ENCODE results near the gene ZBTB48.

The ZBTB48 gene

GRCh38 chr1:6614019-6614928, 34.5 kb downstream of the ZBTB48 start:
- no peak for DNase-seq

- DNase-seq = no peak
These were observed 35.4 kb downstream of the ZBTB48 start for GRCh38 chr1:6614929-6615785.

GRCh38 chr1:6619045-6619444, 39.3 kb downstream of the ZBTB48 start:
- DNase-seq = no peak

- no peak for DNase-seq
These were observed 41.9 kb downstream of the ZBTB48 start for GRCh38 chr1:6621429-6622391.

GRCh38 chr1:6622396-6623152, 42.8 kb downstream of the ZBTB48 start:
- no peak for DNase-seq

GRCh38 chr1:6623269-6623965, 43.6 kb downstream of the ZBTB48 start:
- no peak for DNase-seq

GRCh38 chr1:6624710-6625583, 45.2 kb downstream of the ZBTB48 start, which contains the start of gene THAP3:
TSS of gene THAP3 (plus strand) at chr1:6624868. CDS start at chr1:6625219, 351 bp downstream.
- peak; percentile 91 for DNase-seq

GRCh38 chr1:6625584-6626149, 45.9 kb downstream of the ZBTB48 start:
- DNase-seq = peak; percentile 54

GRCh38 chr1:6627031-6627430, 47.2 kb downstream of the ZBTB48 start:
- DNase-seq = no peak

- no peak for DNase-seq
These were observed 48.2 kb downstream of the ZBTB48 start for GRCh38 chr1:6627841-6628545.

- DNase-seq = no peak
These were observed 49.2 kb downstream of the ZBTB48 start for GRCh38 chr1:6628971-6629479.

GRCh38 chr1:6630027-6630426, 50.2 kb downstream of the ZBTB48 start:
- DNase-seq = no peak

- no peak for DNase-seq
These were observed 51.3 kb downstream of the ZBTB48 start for GRCh38 chr1:6631058-6631457.

GRCh38 chr1:6632588-6633514, 53.1 kb downstream of the ZBTB48 start:
- DNase-seq = no peak

- peak; percentile 40 for DNase-seq
These were observed 54.7 kb downstream of the ZBTB48 start for GRCh38 chr1:6634371-6635052.

GRCh38 chr1:6635161-6635909, 55.5 kb downstream of the ZBTB48 start:
- DNase-seq = no peak

Measured in NCI-H510A treated with DMSO at 0.1 percent for 48 hours (cell line).